ENCODE results near the gene PKD1. TPM values are rescaled to one million over a fixed set of nuclear protein-coding genes. Genes with fewer than 3 reads are reported as not detected.

PKD1 gene
- total and polyA plus RNA-seq, 2 of the 13 experiments (the other 11 are each of a cell fraction or from before 2014, with no cell fraction given) = 22.1 to 23.0 TPM

- no peaks in the 10 kb centered on the region for H4K20me1 ChIP-seq (ENCODE audit: insufficient read depth, low read length)
Observed at GRCh38 chr16:2090481-2090776, 45.3 kb downstream of the PKD1 start.

GRCh38 chr16:2089706-2090480 lies 45.8 kb downstream of the PKD1 start:
- CTCF ChIA-PET (ENCODE audit: low intra/inter-chr PET ratio, low total read pairs) = no interaction called here
- Histone ChIP-seq H3K9ac (ENCODE audit: insufficient read depth, low read depth, low read length) (no peak overlapping the region), H3K9me3 (ENCODE audit: low read length) (no peaks in the 10 kb centered on the region), H3K36me3 (replicated peaks in 1 of 2; ENCODE audit: control insufficient read depth in 1 of 2, insufficient read depth in 2 of 2, low read length in 2 of 2) (peaks cover 11 to 34% of the 10 kb centered on the region in 2 experiments; a peak in 4 of 5 replicates), H3K4me3 (replicated peaks in 1 of 3; ENCODE audit: insufficient read depth in 1 of 3, low read depth in 2 of 3, low read length in 3 of 3) (no peak overlapping the region), H2AFZ (ENCODE audit: low read length) (no peak overlapping the region), H3K4me1 (ENCODE audit: insufficient read depth, low read length) (no peaks in the 10 kb centered on the region), H3K27ac (ENCODE audit: extremely low read length, insufficient read depth, low read length) (no peak overlapping the region), H3K79me2 (ENCODE audit: insufficient read depth, low read length) (no peaks in the 10 kb centered on the region), H3K27me3 (ENCODE audit: control insufficient read depth in 1 of 2, insufficient read depth in 2 of 2, low read length in 2 of 2) (no peaks in the 10 kb centered on the region), H3K4me2 (ENCODE audit: low read depth, low read length) (no peak overlapping the region), H4K20me1 (ENCODE audit: insufficient read depth, low read length) (no peaks in the 10 kb centered on the region)
- FAIRE-seq (no peak), ATAC-seq (no peak), DNase-seq (ENCODE audit: low spot score) (no peak)
- TF ChIP-seq RFX5 (IDR thresholded peaks at IDR 0.05; ENCODE audit: low read depth, low read length) (no peak), ZFP91 (CRISPR knock-in tag; IDR thresholded peaks at IDR 0.05; ENCODE audit: borderline replicate concordance) (0 out of 2 replicates have a peak, but pooled peaks have one; percentile 30), AGO2 (optimal IDR thresholded peaks at IDR 0.05; ENCODE audit: low read depth, low read length) (peak; percentile 9), POLR2G (IDR thresholded peaks at IDR 0.05; ENCODE audit: low read depth, low read length) (peak; percentile 15; the same call in 1 of the 2 replicates), THAP7 (CRISPR knock-in tag; IDR thresholded peaks at IDR 0.05) (no peak)
- intact Hi-C loops (cut with micrococcal nuclease; ENCODE audit: unreplicated experiment) (no loop called here), in situ Hi-C loops (cut with HindIII; ENCODE audit: extremely low pct_ligation_motif_present, low pct_unique_long_range_greater_than_20kb) (loop anchor here (5.0 to 10.0 kb wide), 2 partner anchors 55 to 68 kb away; partner anchors contain the start of gene RAB26)
- POLR2A ChIA-PET = no interaction called here
- BruUV-seq (replicated peaks) = TSS peak; percentile 42
- no CpG with 5 or more reads among the region's 44 CpGs for WGBS (ENCODE audit: low lambda C conversion rate)

More at GRCh38 chr16:2090481-2090776, 45.3 kb downstream of the PKD1 start:
- TF ChIP-seq ZNF781 (CRISPR knock-in tag; IDR thresholded peaks at IDR 0.05; ENCODE audit: borderline replicate concordance, not compliant biosample characterization) (no peak), AGO2 (optimal IDR thresholded peaks at IDR 0.05; ENCODE audit: low read depth, low read length) (peak; percentile 61), ZZZ3 (CRISPR knock-in tag; IDR thresholded peaks at IDR 0.05; ENCODE audit: borderline replicate concordance) (no peak)
- WGBS (ENCODE audit: low lambda C conversion rate) = 98% methylated on average over 8 of the region's 14 CpGs
- H2AFZ ChIP-seq (ENCODE audit: low read length) = no peak overlapping the region
- no peak overlapping the region for H3K4me3 ChIP-seq (replicated peaks in 1 of 3; ENCODE audit: insufficient read depth in 1 of 3, low read depth in 2 of 3, low read length in 3 of 3)
- in situ Hi-C loops (cut with HindIII; ENCODE audit: extremely low pct_ligation_motif_present, low pct_unique_long_range_greater_than_20kb) = no loop called here
- no peak overlapping the region for H3K9ac ChIP-seq (ENCODE audit: insufficient read depth, low read depth, low read length)
- FAIRE-seq (no peak), ATAC-seq (no peak), DNase-seq (ENCODE audit: low spot score) (no peak)
- H3K27ac ChIP-seq (ENCODE audit: extremely low read length, insufficient read depth, low read length) = no peak overlapping the region
- intact Hi-C loops (cut with micrococcal nuclease; ENCODE audit: unreplicated experiment) = no loop called here
- H3K9me3 ChIP-seq (ENCODE audit: low read length) = no peaks in the 10 kb centered on the region
- no peaks in the 10 kb centered on the region for H3K79me2 ChIP-seq (ENCODE audit: insufficient read depth, low read length)
- CTCF ChIA-PET (ENCODE audit: low intra/inter-chr PET ratio, low total read pairs) = no interaction called here
- no peak overlapping the region for H3K4me2 ChIP-seq (ENCODE audit: low read depth, low read length)
- peaks cover 10 to 34% of the 10 kb centered on the region in 2 experiments; a peak in 4 of 5 replicates for H3K36me3 ChIP-seq (replicated peaks in 1 of 2; ENCODE audit: control insufficient read depth in 1 of 2, insufficient read depth in 2 of 2, low read length in 2 of 2)
- BruUV-seq (replicated peaks) = no TSS peak
- POLR2A ChIA-PET = interaction anchor here (0.6 kb wide), 1 partner anchor 412 kb away, joined by 5 read pairs; the partner anchor contains the start of gene JPT2
- H3K4me1 ChIP-seq (ENCODE audit: insufficient read depth, low read length) = no peaks in the 10 kb centered on the region
- no peaks in the 10 kb centered on the region for H3K27me3 ChIP-seq (ENCODE audit: control insufficient read depth in 1 of 2, insufficient read depth in 2 of 2, low read length in 2 of 2)
